HepG2 (cell line): Measurements from ENCODE around the gene BAZ1A. TPM values are rescaled to one million over a fixed set of nuclear protein-coding genes. Genes with fewer than 3 reads are reported as not detected.

Experiments
- CEBPB ChIP-seq: IDR thresholded peaks from 2 replicates; pipeline ENCODE4 v1.6.1; 2011; ENCODE audit warnings: low read depth, low read length, improper control_type of control experiment, borderline replicate concordance
- CEBPG ChIP-seq: IDR thresholded peaks from 2 replicates; pipeline ENCODE4 v1.6.1; 2016
- EP300 ChIP-seq, 3 experiments: sonication (generic) in 1 of 3; formaldehyde crosslinking in 1 of 3; IDR thresholded peaks; 2 replicates each; pipeline versions ENCODE4 v1.5.1 to v1.6.1; 2011 to 2020; ENCODE audit warnings: low read depth in 2 of 3, low read length in 2 of 3, borderline replicate concordance in 1 of 3, improper control_type of control experiment in 1 of 3, mild to moderate bottlenecking in 1 of 3, missing genetic modification reagents in 1 of 3, moderate library complexity in 1 of 3
- ESRRA ChIP-seq: sonication (generic); formaldehyde crosslinking; IDR thresholded peaks from 2 replicates; pipeline ENCODE4 v1.5.1; 2020; ENCODE audit warnings: mild to moderate bottlenecking, low read depth, missing genetic modification reagents
- GATA4 ChIP-seq: sonication (generic); IDR thresholded peaks from 2 replicates; pipeline ENCODE4 v1.6.1; 2016; ENCODE audit warnings: antibody characterized with exemption, low read depth, borderline replicate concordance
- GFI1 ChIP-seq: sonication (generic); formaldehyde crosslinking; IDR thresholded peaks from 2 replicates; pipeline ENCODE4 v1.5.0; 2020; ENCODE audit warnings: missing genetic modification reagents, mild to moderate bottlenecking, borderline replicate concordance
- GTF3A ChIP-seq: sonication (generic); formaldehyde crosslinking; conservative IDR thresholded peaks from 2 replicates; pipeline ENCODE4 v1.4.0; 2020; ENCODE audit warnings: mild to moderate bottlenecking, missing genetic modification reagents
- HHEX ChIP-seq: IDR thresholded peaks from 2 replicates; pipeline ENCODE4 v1.6.1; 2016; ENCODE audit warnings: control low read depth
- HNF4A ChIP-seq: sonication (generic); formaldehyde crosslinking; IDR thresholded peaks from 2 replicates; pipeline ENCODE4 v1.4.0; 2020; ENCODE audit warnings: missing genetic modification reagents
- KDM1A ChIP-seq: IDR thresholded peaks from 2 replicates; pipeline ENCODE4 v1.6.1; 2016; ENCODE audit warnings: missing compliant biosample characterization
- LCORL ChIP-seq, 2 experiments: fragments of 450-650 bp in 1 of 2; sonication (generic) in 1 of 2; formaldehyde crosslinking in 1 of 2; IDR thresholded peaks; 2 replicates each; pipeline versions ENCODE4 v1.5.0 to v1.6.1; 2017 to 2020; ENCODE audit warnings: antibody characterized with exemption in 1 of 2, missing genetic modification reagents in 1 of 2
- MED1 ChIP-seq: sonication (generic); formaldehyde crosslinking; IDR thresholded peaks from 2 replicates; pipeline ENCODE4 v1.4.0; 2020; ENCODE audit warnings: missing genetic modification reagents
- ONECUT2 ChIP-seq: sonication (generic); formaldehyde crosslinking; IDR thresholded peaks from 2 replicates; pipeline ENCODE4 v1.4.0; 2020; ENCODE audit warnings: missing genetic modification reagents
- POGZ ChIP-seq: sonication (generic); formaldehyde crosslinking; IDR thresholded peaks from 2 replicates; pipeline ENCODE4 v1.4.0; 2020; ENCODE audit warnings: mild to moderate bottlenecking, missing genetic modification reagents
- PRDM4 ChIP-seq: sonication (generic); formaldehyde crosslinking; IDR thresholded peaks from 2 replicates; pipeline ENCODE4 v1.9.0; 2021; ENCODE audit warnings: missing genetic modification reagents, borderline replicate concordance
- RARA ChIP-seq: IDR thresholded peaks from 2 replicates; pipeline ENCODE4 v1.6.1; 2016; ENCODE audit warnings: missing genetic modification reagents, missing compliant biosample characterization
- RCOR2 ChIP-seq: IDR thresholded peaks from 2 replicates; pipeline ENCODE4 v1.6.1; 2016; ENCODE audit warnings: missing biosample characterization, missing genetic modification reagents
- RFXAP ChIP-seq: sonication (generic); formaldehyde crosslinking; IDR thresholded peaks from 2 replicates; pipeline ENCODE4 v1.4.0; 2020; ENCODE audit warnings: missing genetic modification reagents, borderline replicate concordance
- RXRB ChIP-seq: IDR thresholded peaks from 2 replicates; pipeline ENCODE4 v1.6.1; 2016; ENCODE audit warnings: borderline replicate concordance, missing genetic modification reagents, missing compliant biosample characterization
- SALL1 ChIP-seq: sonication (generic); formaldehyde crosslinking; IDR thresholded peaks from 2 replicates; pipeline ENCODE4 v1.8.0; 2022; ENCODE audit warnings: mild to moderate bottlenecking, missing genetic modification reagents
- SP5 ChIP-seq: IDR thresholded peaks from 2 replicates; pipeline ENCODE4 v1.6.1; 2016; ENCODE audit warnings: low read depth, borderline replicate concordance
- SRSF1 ChIP-seq: fragments of 200-400 bp; formaldehyde crosslinking; optimal IDR thresholded peaks from 2 replicates; pipeline ENCODE3; 2017; ENCODE audit warnings: mild to moderate bottlenecking, low read depth, low read length, moderate library complexity
- ZNF256 ChIP-seq: sonication (generic); formaldehyde crosslinking; conservative IDR thresholded peaks from 2 replicates; pipeline ENCODE4 v1.4.0; 2020; ENCODE audit warnings: missing genetic modification reagents
- polyA plus RNA-seq, 8 experiments: library from polyadenylated mRNA; depleted of rRNA in 3 of 8; stranded (reverse) in 7 of 8; unstranded in 1 of 8; fragments of >200 nt; fragmentation: Illumina TruSeq in 4 of 8; extraction: Trizol in 4 of 8; gene quantifications; 2 replicates each; pipeline versions ENCODE4 v1.2.1 to v1.2.3, GENCODE V29; 2011 to 2016; ENCODE audit warnings: low read depth in 4 of 8, missing spikeins in 1 of 8, mixed read lengths in 1 of 8; ENCODE audit not compliant: insufficient read depth in 1 of 8
- total RNA-seq, 5 experiments: library from RNA; depleted of rRNA; stranded (reverse); fragments of >200 nt; fragmentation: Illumina TruSeq; extraction: Trizol; gene quantifications; 2 replicates each; pipeline ENCODE4 v1.2.3, GENCODE V29; 2016; ENCODE audit warnings: low read depth in 1 of 5
- TF ChIP-seq, protein P1 (sequence below): sonication (generic); formaldehyde crosslinking; IDR thresholded peaks from 2 replicates; pipeline ENCODE4 v1.4.0; 2020; ENCODE audit warnings: missing genetic modification reagents
- TF ChIP-seq, protein P2 (sequence below): sonication (generic); formaldehyde crosslinking; IDR thresholded peaks from 2 replicates; pipeline ENCODE4 v1.4.0; 2020; ENCODE audit warnings: missing genetic modification reagents
- TF ChIP-seq, protein P3 (sequence below): IDR thresholded peaks from 2 replicates; pipeline ENCODE4 v1.6.1; 2016

Gene BAZ1A
- total and polyA plus RNA-seq, 2 of the 13 experiments (the other 11 are each of a cell fraction or from before 2014, with no cell fraction given), result 20.9 to 56.8 TPM

- TF ChIP-seq, protein P1, sequence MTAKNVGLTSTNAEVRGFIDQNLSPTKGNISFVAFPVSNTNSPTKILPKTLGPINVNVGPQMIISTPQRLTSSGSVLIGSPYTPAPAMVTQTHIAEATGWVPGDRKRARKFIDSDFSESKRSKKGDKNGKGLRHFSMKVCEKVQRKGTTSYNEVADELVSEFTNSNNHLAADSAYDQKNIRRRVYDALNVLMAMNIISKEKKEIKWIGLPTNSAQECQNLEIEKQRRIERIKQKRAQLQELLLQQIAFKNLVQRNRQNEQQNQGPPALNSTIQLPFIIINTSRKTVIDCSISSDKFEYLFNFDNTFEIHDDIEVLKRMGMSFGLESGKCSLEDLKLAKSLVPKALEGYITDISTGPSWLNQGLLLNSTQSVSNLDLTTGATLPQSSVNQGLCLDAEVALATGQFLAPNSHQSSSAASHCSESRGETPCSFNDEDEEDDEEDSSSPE (CRISPR knock-in tag), result peak; percentile 35; the same call in 1 of the 2 replicates
- peak; percentile 66; the same call in 1 of the 2 replicates for TF ChIP-seq SP5 (CRISPR knock-in tag)
- peak; percentile 38; the same call in 1 of the 2 replicates for TF ChIP-seq SALL1 (CRISPR knock-in tag)
- TF ChIP-seq CEBPB, result peak; percentile 54; the same call in 1 of the 2 replicates
- TF ChIP-seq ONECUT2 (CRISPR knock-in tag), result 0 out of 2 replicates have a peak, but pooled peaks have one; percentile 35
- peak; percentile 92 for TF ChIP-seq RARA (CRISPR knock-in tag)
- peak; percentile 80 for TF ChIP-seq CEBPG (CRISPR knock-in tag)
- TF ChIP-seq HNF4A (CRISPR knock-in tag), result peak; percentile 81
- TF ChIP-seq RFXAP, result 0 out of 2 replicates have a peak, but pooled peaks have one; percentile 30
- TF ChIP-seq GATA4, result no peak
- no peak for TF ChIP-seq HHEX
- TF ChIP-seq, protein P2, sequence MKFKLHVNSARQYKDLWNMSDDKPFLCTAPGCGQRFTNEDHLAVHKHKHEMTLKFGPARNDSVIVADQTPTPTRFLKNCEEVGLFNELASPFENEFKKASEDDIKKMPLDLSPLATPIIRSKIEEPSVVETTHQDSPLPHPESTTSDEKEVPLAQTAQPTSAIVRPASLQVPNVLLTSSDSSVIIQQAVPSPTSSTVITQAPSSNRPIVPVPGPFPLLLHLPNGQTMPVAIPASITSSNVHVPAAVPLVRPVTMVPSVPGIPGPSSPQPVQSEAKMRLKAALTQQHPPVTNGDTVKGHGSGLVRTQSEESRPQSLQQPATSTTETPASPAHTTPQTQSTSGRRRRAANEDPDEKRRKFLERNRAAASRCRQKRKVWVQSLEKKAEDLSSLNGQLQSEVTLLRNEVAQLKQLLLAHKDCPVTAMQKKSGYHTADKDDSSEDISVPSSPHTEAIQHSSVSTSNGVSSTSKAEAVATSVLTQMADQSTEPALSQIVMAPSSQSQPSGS (CRISPR knock-in tag), result 0 out of 2 replicates have a peak, but pooled peaks have one; percentile 21
- TF ChIP-seq KDM1A (CRISPR knock-in tag), result peak; percentile 54; the same call in 1 of the 2 replicates
- peak; percentile 67; the same call in 1 of the 2 replicates for TF ChIP-seq LCORL (IDR thresholded peaks at IDR 0.05)
- peak; percentile 66 for TF ChIP-seq LCORL (CRISPR knock-in tag; IDR thresholded peaks at IDR 0.05)
- no peak for TF ChIP-seq GTF3A (CRISPR knock-in tag)
- 0 out of 2 replicates have a peak, but pooled peaks have one; percentile 45 for TF ChIP-seq GFI1 (CRISPR knock-in tag)
- TF ChIP-seq MED1 (CRISPR knock-in tag), result 0 out of 2 replicates have a peak, but pooled peaks have one; percentile 24
- TF ChIP-seq, protein P3, sequence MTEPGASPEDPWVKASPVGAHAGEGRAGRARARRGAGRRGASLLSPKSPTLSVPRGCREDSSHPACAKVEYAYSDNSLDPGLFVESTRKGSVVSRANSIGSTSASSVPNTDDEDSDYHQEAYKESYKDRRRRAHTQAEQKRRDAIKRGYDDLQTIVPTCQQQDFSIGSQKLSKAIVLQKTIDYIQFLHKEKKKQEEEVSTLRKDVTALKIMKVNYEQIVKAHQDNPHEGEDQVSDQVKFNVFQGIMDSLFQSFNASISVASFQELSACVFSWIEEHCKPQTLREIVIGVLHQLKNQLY (CRISPR knock-in tag), result no peak
- TF ChIP-seq ZNF256 (CRISPR knock-in tag), result 0 out of 2 replicates have a peak, but pooled peaks have one; percentile 57
- TF ChIP-seq RXRB, result peak; percentile 67
- 0 out of 2 replicates have a peak, but pooled peaks have one; percentile 64 for TF ChIP-seq RCOR2 (CRISPR knock-in tag)
- peak; percentile 43; the same call in 1 of the 2 replicates for TF ChIP-seq ESRRA (CRISPR knock-in tag)
- TF ChIP-seq POGZ (CRISPR knock-in tag), result no peak
- TF ChIP-seq PRDM4 (CRISPR knock-in tag), result no peak
- TF ChIP-seq EP300 (IDR thresholded peaks at IDR 0.05; ENCODE audit: low read depth in 2 of 2, low read length in 2 of 2), result peak in 1 of 2 experiments; percentile 81; a peak in 2 of 4 replicates
- TF ChIP-seq EP300 (CRISPR knock-in tag; IDR thresholded peaks at IDR 0.05; ENCODE audit: borderline replicate concordance), result peak; percentile 27; the same call in 1 of the 2 replicates
- TF ChIP-seq SRSF1, result no peak
Observed at GRCh38 chr14:34883954-34884353, 8.8 kb upstream of the BAZ1A start (continued).
